ENCODE measurements around the gene ANTXR1. TPM values are rescaled to one million over a fixed set of nuclear protein-coding genes. Genes with fewer than 3 reads are reported as not detected.

ANTXR1 gene
- total RNA-seq, 1 donor: 206 TPM

GRCh38 chr2:69269330-69269729 lies 256.4 kb downstream of the ANTXR1 start:
- peak; percentile 41 for DNase-seq (ENCODE audit: low read depth)
- H3K4me3 ChIP-seq (ENCODE audit: low read depth, low read length): no peak overlapping the region
- no peak for TF ChIP-seq CTCF (IDR thresholded peaks at IDR 0.05; ENCODE audit: insufficient read depth, low read depth, low read length)

- no peak for TF ChIP-seq CTCF (IDR thresholded peaks at IDR 0.05; ENCODE audit: insufficient read depth, low read depth, low read length)
- peak; percentile 96 for DNase-seq (ENCODE audit: low read depth)
Observed at GRCh38 chr2:69271831-69272257, 258.9 kb downstream of the ANTXR1 start.

GRCh38 chr2:69272803-69273471 lies 260.0 kb downstream of the ANTXR1 start:
- no peak overlapping the region for H3K4me3 ChIP-seq (ENCODE audit: low read depth, low read length)
- DNase-seq (ENCODE audit: low read depth): peak; percentile 23
- TF ChIP-seq CTCF (IDR thresholded peaks at IDR 0.05; ENCODE audit: insufficient read depth, low read depth, low read length): no peak

More at GRCh38 chr2:69271831-69272257, 258.9 kb downstream of the ANTXR1 start:
- H3K4me3 ChIP-seq (ENCODE audit: low read depth, low read length): no peak overlapping the region

- DNase-seq (ENCODE audit: low read depth): no peak
- no peak overlapping the region for H3K4me3 ChIP-seq (ENCODE audit: low read depth, low read length)
- TF ChIP-seq CTCF (IDR thresholded peaks at IDR 0.05; ENCODE audit: insufficient read depth, low read depth, low read length): no peak
Observed at GRCh38 chr2:69275490-69275889, 262.5 kb downstream of the ANTXR1 start.

- TF ChIP-seq CTCF (IDR thresholded peaks at IDR 0.05; ENCODE audit: insufficient read depth, low read depth, low read length): no peak
- peak; percentile 82 for DNase-seq (ENCODE audit: low read depth)
- no peak overlapping the region for H3K4me3 ChIP-seq (ENCODE audit: low read depth, low read length)
Observed at GRCh38 chr2:69278366-69278765, 265.4 kb downstream of the ANTXR1 start.

GRCh38 chr2:69279211-69279610 lies 266.2 kb downstream of the ANTXR1 start:
- no peak for TF ChIP-seq CTCF (IDR thresholded peaks at IDR 0.05; ENCODE audit: insufficient read depth, low read depth, low read length)

More at GRCh38 chr2:69279211-69279610, 266.2 kb downstream of the ANTXR1 start:
- no peak overlapping the region for H3K4me3 ChIP-seq (ENCODE audit: low read depth, low read length)
- DNase-seq (ENCODE audit: low read depth): no peak
